H9 (cell line): ENCODE measurements around the gene CCDC154. TPM values are rescaled to one million over a fixed set of nuclear protein-coding genes. Genes with fewer than 3 reads are reported as not detected.

ENCODE experiments used
- DNase-seq: peaks from one replicate; pipeline ENCODE4 v3.0.0-alpha.2; 2017
- H2AFZ ChIP-seq: one replicate; pipeline ENCODE4 v1.6.1; 2013; ENCODE audit warnings: mild to moderate bottlenecking, low read length, control low read depth, moderate library complexity
- H2AK5ac ChIP-seq: 2 replicates; pipeline ENCODE4 v1.6.1; 2013; ENCODE audit warnings: low read length, control low read depth, mixed read lengths; ENCODE audit not compliant: insufficient read length
- H2BK120ac ChIP-seq: one replicate; pipeline ENCODE4 v1.6.1; 2013; ENCODE audit warnings: low read depth, mild to moderate bottlenecking, low read length, control low read depth, inconsistent platforms; ENCODE audit not compliant: poor library complexity, severe bottlenecking
- H2BK12ac ChIP-seq: 2 replicates; pipeline ENCODE4 v1.6.1; 2013; ENCODE audit warnings: low read length, control low read depth, mixed read lengths, low read depth; ENCODE audit not compliant: insufficient read length
- H2BK15ac ChIP-seq: 2 replicates; pipeline ENCODE4 v1.6.1; 2013; ENCODE audit warnings: low read depth, low read length, control low read depth
- H2BK20ac ChIP-seq: one replicate; pipeline ENCODE4 v1.6.1; 2013; ENCODE audit warnings: low read depth, mild to moderate bottlenecking, low read length, control low read depth, inconsistent platforms; ENCODE audit not compliant: poor library complexity, severe bottlenecking
- H2BK5ac ChIP-seq: 2 replicates; pipeline ENCODE4 v1.6.1; 2013; ENCODE audit warnings: low read length, control low read depth, mixed read lengths; ENCODE audit not compliant: insufficient read length
- H3K14ac ChIP-seq: 2 replicates; pipeline ENCODE4 v1.6.1; 2013; ENCODE audit warnings: low read length, control low read depth; ENCODE audit not compliant: insufficient read depth
- H3K18ac ChIP-seq: 2 replicates; pipeline ENCODE4 v1.6.1; 2013; ENCODE audit warnings: low read depth, mild to moderate bottlenecking, mixed read lengths, low read length, control low read depth; ENCODE audit not compliant: insufficient read length
- H3K23ac ChIP-seq: 2 replicates; pipeline ENCODE4 v1.6.1; 2013; ENCODE audit warnings: low read length, control low read depth, mixed read lengths, low read depth; ENCODE audit not compliant: insufficient read length
- H3K23me2 ChIP-seq: 2 replicates; pipeline ENCODE4 v1.6.1; 2013; ENCODE audit warnings: low read depth, mild to moderate bottlenecking, mixed read lengths, low read length, control low read depth; ENCODE audit not compliant: insufficient read length, poor library complexity, severe bottlenecking
- H3K27ac ChIP-seq: 2 replicates; pipeline ENCODE4 v1.5.1; 2013; ENCODE audit warnings: low read length, control low read depth, mixed read lengths, low read depth; ENCODE audit not compliant: insufficient read length
- H3K27me3 ChIP-seq: 2 replicates; pipeline ENCODE4 v1.6.1; 2013; ENCODE audit warnings: low read length, control low read depth, inconsistent platforms; ENCODE audit not compliant: insufficient read depth
- H3K4ac ChIP-seq: 2 replicates; pipeline ENCODE4 v1.6.1; 2013; ENCODE audit warnings: low read depth, mild to moderate bottlenecking, control low read depth, inconsistent platforms, low read length, moderate library complexity
- H3K4me1 ChIP-seq: 2 replicates; pipeline ENCODE4 v1.6.1; 2013; ENCODE audit warnings: low read length, control low read depth, inconsistent platforms; ENCODE audit not compliant: insufficient read depth
- H3K4me2 ChIP-seq: 2 replicates; pipeline ENCODE4 v1.6.1; 2013; ENCODE audit warnings: low read length, control low read depth, mixed read lengths; ENCODE audit not compliant: insufficient read length, insufficient read depth
- H3K56ac ChIP-seq: 2 replicates; pipeline ENCODE4 v1.6.1; 2013; ENCODE audit warnings: low read depth, mild to moderate bottlenecking, mixed read lengths, low read length, control low read depth; ENCODE audit not compliant: insufficient read length
- H3K79me1 ChIP-seq: 2 replicates; pipeline ENCODE4 v1.6.1; 2013; ENCODE audit warnings: low read depth, mild to moderate bottlenecking, moderate library complexity, low read length, control low read depth, inconsistent platforms; ENCODE audit not compliant: insufficient read depth, poor library complexity, severe bottlenecking
- H3K79me2 ChIP-seq: 2 replicates; pipeline ENCODE4 v1.6.1; 2013; ENCODE audit warnings: low read length, control low read depth, inconsistent platforms; ENCODE audit not compliant: insufficient read depth
- H3K9ac ChIP-seq: 2 replicates; pipeline ENCODE4 v1.6.1; 2013; ENCODE audit warnings: low read length, control low read depth, mixed read lengths; ENCODE audit not compliant: insufficient read length; ENCODE audit errors: extremely low read depth
- H3K9me3 ChIP-seq: one replicate; pipeline ENCODE4 v1.6.1; 2013; ENCODE audit warnings: low read depth, low read length, inconsistent platforms; ENCODE audit not compliant: control insufficient read depth
- H3T11ph ChIP-seq: one replicate; pipeline ENCODE4 v1.6.1; 2013; ENCODE audit warnings: mild to moderate bottlenecking, low read length, control low read depth, inconsistent platforms
- H4K20me1 ChIP-seq: one replicate; pipeline ENCODE4 v1.6.1; 2013; ENCODE audit not compliant: control insufficient read depth, insufficient read length, insufficient read depth
- H4K5ac ChIP-seq: 2 replicates; pipeline ENCODE4 v1.6.1; 2013; ENCODE audit warnings: low read depth, mild to moderate bottlenecking, mixed read lengths, low read length, control low read depth; ENCODE audit not compliant: insufficient read length
- H4K8ac ChIP-seq: replicated peaks from 2 replicates; pipeline ENCODE4 v1.6.1; 2013; ENCODE audit warnings: low read length, control low read depth, mixed read lengths, low read depth; ENCODE audit not compliant: insufficient read length
- H4K91ac ChIP-seq: 2 replicates; pipeline ENCODE4 v1.6.1; 2013; ENCODE audit warnings: low read depth, mild to moderate bottlenecking, moderate library complexity, mixed read lengths, low read length, control low read depth; ENCODE audit not compliant: insufficient read length
- H3K27ac Mint-ChIP-seq, 3 experiments: 2 replicates in 2 of 3; 3 replicates in 1 of 3; pipeline ENCODE4 v1.8.0; 2020 to 2021; ENCODE audit warnings: mixed read lengths in 3 of 3, mild to moderate bottlenecking in 1 of 3, moderate library complexity in 1 of 3
- H3K27me3 Mint-ChIP-seq: 2 replicates; pipeline ENCODE4 v1.8.0; 2021; ENCODE audit warnings: low read depth, mild to moderate bottlenecking, moderate library complexity, mixed read lengths
- H3K36me3 Mint-ChIP-seq, 3 experiments: 2 replicates in 2 of 3; 3 replicates in 1 of 3; pipeline ENCODE4 v1.8.0; 2020 to 2021; ENCODE audit warnings: low read depth in 3 of 3, mixed read lengths in 3 of 3; ENCODE audit not compliant: insufficient read depth in 1 of 3
- H3K4me1 Mint-ChIP-seq, 2 experiments: 2 replicates each; pipeline ENCODE4 v1.8.0; 2020; ENCODE audit warnings: mixed read lengths in 2 of 2
- H3K4me3 Mint-ChIP-seq, 2 experiments: 2 replicates in 1 of 2; 3 replicates in 1 of 2; pipeline ENCODE4 v1.8.0; 2020 to 2021; ENCODE audit warnings: mild to moderate bottlenecking in 2 of 2, mixed read lengths in 2 of 2, moderate library complexity in 1 of 2
- H3K9me3 Mint-ChIP-seq, 2 experiments: 2 replicates in 1 of 2; 3 replicates in 1 of 2; pipeline ENCODE4 v1.8.0; 2020; ENCODE audit warnings: mild to moderate bottlenecking in 2 of 2, mixed read lengths in 2 of 2, moderate library complexity in 1 of 2
- CTCF ChIP-seq: fragments of 200-600 bp; sonication (generic); conservative IDR thresholded peaks from 3 replicates; pipeline ENCODE4 v1.8.0; 2021; ENCODE audit warnings: antibody characterized with exemption, mild to moderate bottlenecking
- WGBS: extraction: QIAGEN DNeasy Blood & Tissue Kit; methylation state at CpG from one replicate; pipeline ENCODE4 v1.1.7; 2013; ENCODE audit warnings: missing lambda C conversion rate, low lambda C conversion rate, mixed read lengths; ENCODE audit not compliant: insufficient read length; ENCODE audit errors: extremely low coverage; 5-methylcytosine and 5-hydroxymethylcytosine counted together
- total RNA-seq: library from RNA; stranded (reverse); gene quantifications from 2 replicates; pipeline ENCODE4 v1.2.1, GENCODE V29; 2021

Gene CCDC154
- total RNA-seq, 1 experiment from 2014 or later: 1.3 TPM

- H2BK15ac ChIP-seq: no peak overlapping the region
- H3K79me2 ChIP-seq: no peaks in the 10 kb centered on the region
- no peaks in the 10 kb centered on the region for H3K27me3 ChIP-seq
- WGBS: no CpG with 5 or more reads among the region's 21 CpGs
- no peak for DNase-seq
- no peaks in the 10 kb centered on the region for H3K23me2 ChIP-seq
- no peak overlapping the region for H2AK5ac ChIP-seq
- H3K9ac ChIP-seq: no peak overlapping the region
- Mint-ChIP-seq H3K27me3 (no peaks in the 10 kb centered on the region), H3K36me3 (peaks cover 2 to 30% (median 29%) of the 10 kb centered on the region in 3 experiments; a peak in 5 of 7 replicates), H3K27ac (peak overlapping the region in 1 of 3 experiments; percentile 79; a peak in 1 of 7 replicates), H3K4me1 (no peaks in the 10 kb centered on the region), H3K9me3 (no peaks in the 10 kb centered on the region), H3K4me3 (no peak overlapping the region)
- H4K91ac ChIP-seq: no peak overlapping the region
- no peak overlapping the region for H2BK5ac ChIP-seq
- H2BK20ac ChIP-seq: no peak overlapping the region
- no peak overlapping the region for H4K8ac ChIP-seq
- no peak for TF ChIP-seq CTCF
- no peak overlapping the region for H3K27ac ChIP-seq
- no peak overlapping the region for H4K5ac ChIP-seq
- H3K4ac ChIP-seq: no peak overlapping the region
- H4K20me1 ChIP-seq: no peaks in the 10 kb centered on the region
- no peaks in the 10 kb centered on the region for H3K79me1 ChIP-seq
- no peak overlapping the region for H3K23ac ChIP-seq
- no peak overlapping the region for H2BK12ac ChIP-seq
- H3K18ac ChIP-seq: no peak overlapping the region
- H3K4me2 ChIP-seq: no peak overlapping the region
- no peak overlapping the region for H3K14ac ChIP-seq
- H3K9me3 ChIP-seq: no peaks in the 10 kb centered on the region
- H2AFZ ChIP-seq: no peak overlapping the region
- no peak overlapping the region for H2BK120ac ChIP-seq
- H3K56ac ChIP-seq: no peak overlapping the region
- H3K4me1 ChIP-seq: no peaks in the 10 kb centered on the region
- no peak overlapping the region for H3T11ph ChIP-seq
Observed at GRCh38 chr16:1393613-1394176, 50.7 kb downstream of the CCDC154 start.
